ENCODE data around the gene HMCES.

DNA sequence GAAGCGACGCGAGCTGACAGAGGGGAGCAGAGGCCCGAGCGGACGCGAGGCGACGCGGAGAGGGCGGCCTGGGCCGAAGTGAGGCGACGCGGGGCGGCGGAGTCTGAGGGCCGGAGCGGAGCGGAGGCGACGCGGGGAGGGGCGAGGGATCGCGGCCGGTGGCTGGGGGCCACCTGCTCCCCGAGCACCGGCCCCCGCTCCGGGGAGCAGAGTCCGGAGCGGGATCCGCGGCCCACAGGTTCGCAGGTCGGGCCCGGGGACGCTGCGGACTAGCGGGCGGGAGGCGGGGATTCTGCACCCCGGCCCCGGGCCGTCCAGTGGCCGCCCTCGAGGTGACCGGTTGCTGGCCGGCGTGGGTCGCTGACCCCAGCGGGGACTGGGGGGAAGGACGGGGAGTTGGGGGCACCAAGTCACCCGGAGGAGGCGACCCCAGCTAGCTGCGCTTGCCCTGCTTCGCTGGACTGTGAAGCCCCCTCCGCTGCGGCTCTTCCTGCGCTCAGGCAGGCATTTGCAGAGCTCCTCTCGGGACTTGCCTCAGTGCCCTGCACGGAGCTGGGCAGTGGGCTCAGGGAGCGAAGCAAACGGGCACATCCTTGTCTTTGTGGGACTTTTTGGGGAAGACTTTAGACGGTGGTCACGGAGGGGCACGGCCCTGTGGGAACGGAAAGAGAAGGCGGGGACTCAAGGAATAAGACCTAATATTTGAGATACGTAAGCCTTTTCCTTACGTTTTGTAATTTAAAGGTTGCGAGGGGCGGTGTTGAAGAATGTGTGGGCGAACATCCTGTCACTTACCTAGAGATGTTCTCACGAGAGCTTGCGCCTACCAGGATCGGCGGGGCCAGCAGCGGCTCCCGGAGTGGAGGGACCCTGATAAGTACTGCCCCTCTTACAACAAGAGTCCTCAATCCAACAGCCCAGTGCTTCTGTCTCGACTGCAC is 566 bp downstream of the HMCES start:
- no peak for TF ChIP-seq POLR2A (IDR thresholded peaks at IDR 0.05; ENCODE audit: low read depth)
- TF ChIP-seq, protein P1, sequence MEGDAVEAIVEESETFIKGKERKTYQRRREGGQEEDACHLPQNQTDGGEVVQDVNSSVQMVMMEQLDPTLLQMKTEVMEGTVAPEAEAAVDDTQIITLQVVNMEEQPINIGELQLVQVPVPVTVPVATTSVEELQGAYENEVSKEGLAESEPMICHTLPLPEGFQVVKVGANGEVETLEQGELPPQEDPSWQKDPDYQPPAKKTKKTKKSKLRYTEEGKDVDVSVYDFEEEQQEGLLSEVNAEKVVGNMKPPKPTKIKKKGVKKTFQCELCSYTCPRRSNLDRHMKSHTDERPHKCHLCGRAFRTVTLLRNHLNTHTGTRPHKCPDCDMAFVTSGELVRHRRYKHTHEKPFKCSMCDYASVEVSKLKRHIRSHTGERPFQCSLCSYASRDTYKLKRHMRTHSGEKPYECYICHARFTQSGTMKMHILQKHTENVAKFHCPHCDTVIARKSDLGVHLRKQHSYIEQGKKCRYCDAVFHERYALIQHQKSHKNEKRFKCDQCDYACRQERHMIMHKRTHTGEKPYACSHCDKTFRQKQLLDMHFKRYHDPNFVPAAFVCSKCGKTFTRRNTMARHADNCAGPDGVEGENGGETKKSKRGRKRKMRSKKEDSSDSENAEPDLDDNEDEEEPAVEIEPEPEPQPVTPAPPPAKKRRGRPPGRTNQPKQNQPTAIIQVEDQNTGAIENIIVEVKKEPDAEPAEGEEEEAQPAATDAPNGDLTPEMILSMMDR (IDR thresholded peaks at IDR 0.05): peak in 1 of 3 experiments; percentile 3
- no peak for TF ChIP-seq POLR2AphosphoS5 (IDR thresholded peaks at IDR 0.05)
- no peak for TF ChIP-seq EP300 (IDR thresholded peaks at IDR 0.05)
